ENCODE results near the gene SNAP25. TPM values are rescaled to one million over a fixed set of nuclear protein-coding genes. Genes with fewer than 3 reads are reported as not detected.

The SNAP25 gene
- total RNA-seq, 1 experiment from 2014 or later = 3.9 TPM

DNA sequence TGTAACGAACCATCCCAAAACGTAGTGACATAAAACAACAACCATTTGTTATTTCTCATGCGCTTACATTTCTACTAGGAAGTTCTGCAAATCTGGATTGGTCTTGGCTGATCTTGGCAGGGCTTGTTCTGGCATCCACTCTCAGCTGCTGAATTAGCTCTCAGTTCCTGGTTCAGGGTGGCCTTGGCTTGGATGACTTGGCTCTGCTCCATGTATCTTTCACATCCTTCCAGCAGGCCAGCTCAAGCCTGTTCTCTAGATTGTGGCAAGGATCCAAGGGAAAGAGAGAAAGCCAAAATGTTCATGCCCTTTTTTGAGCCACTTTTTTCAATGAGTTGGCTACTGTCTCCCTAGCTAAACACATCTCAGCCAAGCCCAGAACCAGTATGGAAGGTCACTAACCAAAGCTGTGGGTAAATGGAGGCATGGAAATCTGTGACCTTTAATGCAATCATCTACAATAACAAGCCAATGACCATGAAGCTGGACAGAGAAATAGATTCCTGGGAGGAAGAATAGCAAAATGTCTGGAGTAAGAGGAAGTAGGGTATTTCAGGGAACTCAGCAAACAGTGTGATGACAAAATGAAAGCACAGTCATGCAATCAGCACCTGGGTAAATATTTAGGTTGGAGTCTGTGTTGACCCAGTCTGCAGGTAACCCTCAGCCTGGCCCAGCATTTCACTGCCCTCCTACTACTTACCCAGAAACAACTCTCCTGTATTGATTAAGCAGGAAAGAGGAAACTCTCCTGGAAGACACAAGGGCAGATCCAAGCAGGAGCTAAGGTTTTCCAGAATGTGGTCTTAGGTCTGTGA is 32.7 kb upstream of the SNAP25 start:
- H3K36me3 ChIP-seq = no peaks in the 10 kb centered on the region
- DNase-seq (ENCODE audit: low read depth in 1 of 2, low spot score in 2 of 2) = no peak
- H3K9me3 ChIP-seq (replicated peaks) = no peaks in the 10 kb centered on the region
- no peaks in the 10 kb centered on the region for H3K27me3 ChIP-seq (replicated peaks)
- H3K4me1 ChIP-seq (replicated peaks) = no peaks in the 10 kb centered on the region
- H3K27ac ChIP-seq = no peak overlapping the region
- no peak overlapping the region for H3K4me3 ChIP-seq

DNA sequence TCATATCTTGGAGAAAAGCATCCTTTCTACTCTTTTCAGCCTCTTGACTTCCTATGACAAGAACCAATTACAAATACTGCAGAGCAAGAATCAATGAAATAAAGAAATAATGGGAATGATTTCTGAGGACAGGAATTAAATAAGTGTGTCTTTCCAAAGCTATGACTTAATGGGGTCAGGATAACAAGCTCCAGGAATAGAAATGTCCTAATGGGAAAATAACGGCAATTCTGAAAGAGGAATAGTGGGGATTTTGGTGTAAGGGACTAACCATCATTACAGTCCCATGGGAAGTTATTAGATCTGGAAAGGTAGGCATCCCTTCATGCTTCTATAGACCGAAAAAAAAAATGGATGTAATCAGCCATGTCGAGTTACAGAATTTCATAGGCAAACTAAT is 28.2 kb upstream of the SNAP25 start:
- H3K4me3 ChIP-seq = no peak overlapping the region
- DNase-seq (ENCODE audit: low read depth in 1 of 2, low spot score in 2 of 2) = no peak
- H3K27me3 ChIP-seq (replicated peaks) = 0 out of 2 replicates have a peak, but pooled peaks cover 3% of the 10 kb centered on the region
- no peaks in the 10 kb centered on the region for H3K9me3 ChIP-seq (replicated peaks)
- no peaks in the 10 kb centered on the region for H3K36me3 ChIP-seq
- no peaks in the 10 kb centered on the region for H3K4me1 ChIP-seq (replicated peaks)
- H3K27ac ChIP-seq = no peak overlapping the region

- 0 out of 2 replicates have a peak, but pooled peaks cover 3% of the 10 kb centered on the region for H3K27me3 ChIP-seq (replicated peaks)
- H3K9me3 ChIP-seq (replicated peaks) = no peaks in the 10 kb centered on the region
- H3K4me1 ChIP-seq (replicated peaks) = no peaks in the 10 kb centered on the region
- no peak for DNase-seq (ENCODE audit: low read depth in 1 of 2, low spot score in 2 of 2)
- no peaks in the 10 kb centered on the region for H3K36me3 ChIP-seq
- H3K27ac ChIP-seq = no peak overlapping the region
- no peak overlapping the region for H3K4me3 ChIP-seq
Observed at GRCh38 chr20:10192171-10192570, 26.5 kb upstream of the SNAP25 start.

GRCh38 chr20:10194166-10194565 is 24.5 kb upstream of the SNAP25 start:
- Histone ChIP-seq H3K4me3 (no peak overlapping the region), H3K4me1 (replicated peaks) (no peaks in the 10 kb centered on the region), H3K27me3 (replicated peaks) (0 out of 2 replicates have a peak, but pooled peaks cover 3% of the 10 kb centered on the region), H3K9me3 (replicated peaks) (no peaks in the 10 kb centered on the region), H3K36me3 (no peaks in the 10 kb centered on the region), H3K27ac (no peak overlapping the region)
- DNase-seq (ENCODE audit: low read depth in 1 of 2, low spot score in 2 of 2) = no peak

- Histone ChIP-seq H3K9me3 (replicated peaks) (no peaks in the 10 kb centered on the region), H3K27ac (no peak overlapping the region), H3K4me1 (replicated peaks) (no peaks in the 10 kb centered on the region), H3K36me3 (no peaks in the 10 kb centered on the region), H3K27me3 (replicated peaks) (no peaks in the 10 kb centered on the region), H3K4me3 (no peak overlapping the region)
- DNase-seq (ENCODE audit: low read depth in 1 of 2, low spot score in 2 of 2) = no peak
Observed at GRCh38 chr20:10200330-10200729, 18.3 kb upstream of the SNAP25 start.

DNA sequence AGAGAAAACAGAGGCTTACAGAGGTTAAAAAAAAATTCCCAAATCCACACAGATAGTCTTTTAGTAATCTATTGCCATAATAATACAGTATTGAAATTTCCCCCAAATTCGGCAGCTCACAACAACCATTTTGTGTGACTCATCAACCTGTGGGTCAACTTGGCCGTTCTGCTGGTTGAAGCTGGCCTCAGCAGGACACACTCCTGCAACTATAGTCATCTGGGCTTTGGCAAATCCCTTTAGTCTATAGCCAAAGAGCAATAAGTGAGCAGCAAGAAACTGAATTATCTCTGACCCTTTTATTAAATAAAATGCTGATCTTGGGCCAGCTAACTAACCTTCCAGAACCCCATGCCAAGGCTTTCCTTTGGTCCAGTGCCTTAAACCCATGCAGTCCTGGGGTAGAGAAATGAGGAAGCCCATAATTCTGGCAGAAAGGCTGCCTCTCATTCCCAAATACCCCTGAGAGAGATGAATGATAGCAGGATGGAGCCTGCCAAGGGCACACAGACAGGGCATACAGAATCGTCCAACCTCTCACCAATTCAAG is 17.2 kb upstream of the SNAP25 start:
- H3K4me1 ChIP-seq (replicated peaks) = no peaks in the 10 kb centered on the region
- no peaks in the 10 kb centered on the region for H3K36me3 ChIP-seq
- no peaks in the 10 kb centered on the region for H3K9me3 ChIP-seq (replicated peaks)
- H3K27me3 ChIP-seq (replicated peaks) = no peaks in the 10 kb centered on the region
- H3K27ac ChIP-seq = no peak overlapping the region
- DNase-seq (ENCODE audit: low read depth in 1 of 2, low spot score in 2 of 2) = no peak
- no peak overlapping the region for H3K4me3 ChIP-seq

GRCh38 chr20:10209091-10209490 is 9.5 kb upstream of the SNAP25 start:
- DNase-seq (ENCODE audit: low read depth in 1 of 2, low spot score in 2 of 2) = peak in 1 of 2 experiments; percentile 9
- H3K27ac ChIP-seq = no peak overlapping the region
- peaks cover 8% of the 10 kb centered on the region; the same call in 1 of the 2 replicates for H3K4me1 ChIP-seq (replicated peaks)
- no peaks in the 10 kb centered on the region for H3K27me3 ChIP-seq (replicated peaks)
- no peaks in the 10 kb centered on the region for H3K36me3 ChIP-seq
- no peak overlapping the region for H3K4me3 ChIP-seq
- no peaks in the 10 kb centered on the region; the same call in 1 of the 2 replicates for H3K9me3 ChIP-seq (replicated peaks)

GRCh38 chr20:10213526-10213925 is 5.1 kb upstream of the SNAP25 start:
- no peak for DNase-seq (ENCODE audit: low read depth in 1 of 2, low spot score in 2 of 2)
- no peak overlapping the region for H3K4me3 ChIP-seq
- H3K9me3 ChIP-seq (replicated peaks) = no peaks in the 10 kb centered on the region; the same call in 1 of the 2 replicates
- no peaks in the 10 kb centered on the region for H3K36me3 ChIP-seq
- H3K27me3 ChIP-seq (replicated peaks) = no peaks in the 10 kb centered on the region
- peaks cover 21% of the 10 kb centered on the region for H3K4me1 ChIP-seq (replicated peaks)
- no peak overlapping the region for H3K27ac ChIP-seq

DNA sequence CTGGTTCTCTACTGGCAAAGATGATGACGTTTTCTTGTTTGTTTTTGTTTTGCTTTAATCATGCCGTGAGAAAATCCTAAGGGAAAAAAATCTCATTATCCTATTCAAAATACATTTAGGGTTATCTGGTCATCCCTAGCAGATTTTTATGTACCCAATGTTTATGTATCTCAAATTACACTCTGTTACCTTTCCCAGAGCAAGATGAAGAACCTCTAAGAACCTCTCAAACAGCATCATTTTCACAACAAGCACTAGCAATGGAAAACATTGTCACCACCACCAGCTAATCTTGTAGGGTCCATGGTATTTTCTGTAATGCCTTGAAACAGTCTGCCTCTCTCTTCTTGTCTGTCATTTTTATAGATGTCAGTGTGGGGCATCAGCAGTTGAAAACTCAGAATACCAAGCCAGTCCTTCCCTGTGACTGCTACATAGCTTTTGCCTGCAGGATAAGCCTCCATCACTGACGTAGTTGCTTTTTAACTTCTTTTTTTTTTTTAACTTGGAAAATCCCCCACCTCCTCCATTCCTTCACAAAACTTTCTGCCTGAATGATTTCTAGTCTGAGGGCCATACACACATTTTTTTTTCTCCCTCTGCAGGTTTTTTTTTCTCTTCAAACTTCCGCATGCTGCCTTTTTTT is 2.4 kb upstream of the SNAP25 start:
- Histone ChIP-seq H3K27me3 (replicated peaks) (no peaks in the 10 kb centered on the region), H3K36me3 (no peaks in the 10 kb centered on the region), H3K4me3 (no peak overlapping the region), H3K4me1 (replicated peaks) (peaks cover 13% of the 10 kb centered on the region), H3K27ac (no peak overlapping the region), H3K9me3 (replicated peaks) (no peaks in the 10 kb centered on the region)
- peak in 1 of 2 experiments; percentile 9 for DNase-seq (ENCODE audit: low read depth in 1 of 2, low spot score in 2 of 2)

- Histone ChIP-seq H3K4me1 (replicated peaks) (peaks cover 13% of the 10 kb centered on the region), H3K4me3 (peak overlapping the region; percentile 47), H3K27me3 (replicated peaks) (no peaks in the 10 kb centered on the region), H3K9me3 (replicated peaks) (no peaks in the 10 kb centered on the region), H3K27ac (0 out of 2 replicates have a peak overlapping the region, but pooled peaks have one; percentile 43), H3K36me3 (no peaks in the 10 kb centered on the region)
- DNase-seq (ENCODE audit: low read depth in 1 of 2, low spot score in 2 of 2) = peak; percentile 61 to 72
Observed at GRCh38 chr20:10217721-10218410, 764 bp upstream of the SNAP25 start.

DNA sequence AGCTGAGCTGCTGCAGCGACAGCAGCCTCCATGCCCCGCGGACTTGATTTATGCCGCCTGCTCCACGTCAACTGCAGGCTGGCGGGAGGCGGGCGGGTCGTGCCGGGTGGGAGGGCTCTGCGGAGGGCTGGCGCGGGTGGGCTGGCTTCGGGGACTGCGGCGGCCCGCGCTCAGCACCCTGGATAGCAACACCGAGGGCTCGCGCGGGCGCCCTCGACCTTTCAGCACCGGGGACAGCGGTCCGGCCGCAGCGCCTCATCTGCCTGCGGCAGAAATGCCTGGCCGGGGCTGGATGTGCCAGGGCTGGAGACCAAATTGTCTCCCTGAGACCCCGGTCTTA is 792 bp downstream of the SNAP25 start:
- peak; percentile 64 to 88 for DNase-seq (ENCODE audit: low read depth in 1 of 2, low spot score in 2 of 2)
- no peaks in the 10 kb centered on the region for H3K36me3 ChIP-seq

DNA sequence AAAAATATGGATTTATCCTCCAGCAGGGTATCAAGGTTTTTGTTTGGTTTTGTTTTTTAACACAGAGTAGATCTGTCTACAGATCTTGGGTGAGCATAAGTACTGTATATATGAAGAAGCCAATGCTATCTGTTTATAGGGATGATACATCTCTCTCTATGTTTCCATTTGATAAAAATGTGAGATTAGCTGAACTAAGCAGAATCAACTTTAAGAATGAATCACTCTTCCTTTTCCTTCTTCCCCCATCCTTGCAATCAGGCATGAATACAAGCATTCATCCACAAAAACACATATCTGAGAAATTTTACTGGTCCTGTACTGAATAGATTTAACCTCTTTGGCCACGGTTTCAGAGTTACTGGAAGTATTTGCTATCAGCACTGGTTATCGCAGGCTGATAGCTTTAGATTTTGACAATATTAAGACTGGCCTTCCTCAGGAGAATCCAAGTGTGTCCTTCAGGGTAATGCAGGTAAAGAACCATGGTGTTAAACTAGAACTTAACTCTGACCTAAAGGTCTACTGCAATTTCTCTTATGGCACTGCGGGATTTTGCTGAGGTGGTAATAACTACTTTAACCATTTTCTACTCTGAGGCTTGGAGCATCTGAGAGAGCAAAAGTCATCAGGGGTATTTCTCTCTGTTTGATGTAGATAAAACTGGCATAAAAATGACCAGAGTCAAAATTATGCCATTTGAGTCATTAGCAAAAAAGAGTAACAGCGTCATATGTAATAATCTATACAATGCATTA is 1.5 kb downstream of the SNAP25 start:
- no peak overlapping the region for H3K4me3 ChIP-seq
- no peak overlapping the region for H3K27ac ChIP-seq
- H3K36me3 ChIP-seq = no peaks in the 10 kb centered on the region
- peaks cover 13% of the 10 kb centered on the region for H3K4me1 ChIP-seq (replicated peaks)
- H3K27me3 ChIP-seq (replicated peaks) = no peaks in the 10 kb centered on the region
- no peaks in the 10 kb centered on the region for H3K9me3 ChIP-seq (replicated peaks)
- no peak for DNase-seq (ENCODE audit: low read depth in 1 of 2, low spot score in 2 of 2)

More for the DNA sequence above, 792 bp downstream of the SNAP25 start:
- no peak overlapping the region for H3K27ac ChIP-seq
- peaks cover 13% of the 10 kb centered on the region for H3K4me1 ChIP-seq (replicated peaks)
- no peaks in the 10 kb centered on the region for H3K27me3 ChIP-seq (replicated peaks)
- peak overlapping the region; percentile 47 for H3K4me3 ChIP-seq
- no peaks in the 10 kb centered on the region for H3K9me3 ChIP-seq (replicated peaks)

DNA sequence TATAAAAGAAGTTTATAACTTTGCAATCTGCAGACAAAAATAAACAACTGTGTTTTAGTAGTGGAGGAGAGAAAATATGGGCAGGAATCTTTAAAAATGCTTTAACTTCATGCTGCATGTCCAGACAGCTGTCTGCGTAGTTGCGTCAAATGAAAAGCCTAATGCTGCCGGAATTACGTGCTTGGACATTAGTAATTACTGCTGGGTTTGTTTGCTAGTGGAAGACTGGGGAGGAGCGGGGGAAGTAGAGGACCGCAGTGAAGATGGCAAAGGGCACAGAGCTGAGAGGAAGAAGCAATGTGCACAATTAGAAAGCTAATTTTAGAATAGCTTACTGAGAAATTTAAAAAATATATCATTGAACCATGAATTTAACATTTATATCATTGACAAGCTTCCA is 2.4 kb downstream of the SNAP25 start:
- Histone ChIP-seq H3K4me1 (replicated peaks) (peaks cover 15% of the 10 kb centered on the region), H3K27me3 (replicated peaks) (no peaks in the 10 kb centered on the region), H3K27ac (no peak overlapping the region), H3K9me3 (replicated peaks) (no peaks in the 10 kb centered on the region), H3K36me3 (no peaks in the 10 kb centered on the region), H3K4me3 (no peak overlapping the region)
- DNase-seq (ENCODE audit: low read depth in 1 of 2, low spot score in 2 of 2) = no peak
